H1 (cell line): ENCODE data around the gene STX16. TPM values are rescaled to one million over a fixed set of nuclear protein-coding genes. Genes with fewer than 3 reads are reported as not detected.

Experiments
- CTCF ChIA-PET: fragments of 300-600 bp; sonication (Branson Sonifier 250); formaldehyde crosslinking; loops from one replicate; lab custom pipeline; 2021; ENCODE audit not compliant: partially characterized antibody; lab: Charles Lee
- POLR2A ChIA-PET: fragments of 300-600 bp; sonication (Branson Sonifier 250); formaldehyde crosslinking; loops from one replicate; lab custom pipeline; 2021; ENCODE audit warnings: inconsistent platforms; ENCODE audit not compliant: partially characterized antibody; lab: Charles Lee
- DNase-seq, 2 experiments: peaks; one replicate each; pipeline versions ENCODE4 v3.0.0 to v3.0.0-alpha.2; 2010 to 2022; ENCODE audit warnings: low spot score in 2 of 2, low read depth in 1 of 2, mixed read lengths in 1 of 2
- FAIRE-seq: peaks from 2 replicates; lab custom pipeline; 2011; peaks lifted over from hg19 to GRCh38; lab: Jason Lieb, UNC
- H2AFZ ChIP-seq: 2 replicates; pipeline ENCODE4 v1.8.1; 2012; ENCODE audit warnings: low read length, inconsistent platforms
- H2AK5ac ChIP-seq: 2 replicates; pipeline ENCODE4 v1.6.1; 2013; ENCODE audit warnings: low read depth, low read length
- H2BK120ac ChIP-seq: replicated peaks from 2 replicates; pipeline ENCODE3; 2013; ENCODE audit warnings: low read depth, low read length, inconsistent platforms
- H2BK12ac ChIP-seq: 2 replicates; pipeline ENCODE4 v1.6.1; 2013; ENCODE audit warnings: low read depth, low read length
- H2BK15ac ChIP-seq: 2 replicates; pipeline ENCODE4 v1.6.1; 2013; ENCODE audit warnings: low read length
- H2BK20ac ChIP-seq: 2 replicates; pipeline ENCODE4 v1.6.1; 2013; ENCODE audit warnings: low read length
- H2BK5ac ChIP-seq: 2 replicates; pipeline ENCODE4 v1.6.1; 2013; ENCODE audit warnings: low read depth, low read length
- H3K14ac ChIP-seq: 2 replicates; pipeline ENCODE4 v1.6.1; 2013; ENCODE audit warnings: inconsistent platforms; ENCODE audit not compliant: insufficient read length
- H3K18ac ChIP-seq: 2 replicates; pipeline ENCODE4 v1.6.1; 2013; ENCODE audit warnings: low read length; ENCODE audit errors: extremely low read depth
- H3K23ac ChIP-seq: 2 replicates; pipeline ENCODE4 v1.6.1; 2013; ENCODE audit warnings: inconsistent platforms; ENCODE audit not compliant: insufficient read length
- H3K23me2 ChIP-seq: 2 replicates; pipeline ENCODE4 v1.6.1; 2013; ENCODE audit warnings: low read depth, low read length
- H3K27ac ChIP-seq: 2 replicates; pipeline ENCODE4 v1.6.1; 2011; ENCODE audit warnings: low read depth, low read length, inconsistent platforms
- H3K27me3 ChIP-seq, 4 experiments: replicated peaks in 1 of 4; 1 replicate in 1 of 4; 2 replicates in 3 of 4; pipeline versions ENCODE4 v1.6.1 to v1.8.1; 2011 to 2013; ENCODE audit warnings: low read length in 3 of 4, mild to moderate bottlenecking in 3 of 4, inconsistent platforms in 2 of 4, mixed read lengths in 2 of 4, moderate library complexity in 1 of 4; ENCODE audit not compliant: control insufficient read depth in 3 of 4, insufficient read depth in 3 of 4; ENCODE audit errors: extremely low read depth in 1 of 4
- H3K36me3 ChIP-seq, 4 experiments: 2 replicates each; pipeline versions ENCODE4 v1.6.1 to v1.8.1; 2011 to 2013; ENCODE audit warnings: mild to moderate bottlenecking in 4 of 4, low read length in 3 of 4, moderate library complexity in 2 of 4, control low read depth in 1 of 4, inconsistent platforms in 1 of 4; ENCODE audit not compliant: insufficient read depth in 4 of 4, control insufficient read depth in 2 of 4
- H3K4ac ChIP-seq: replicated peaks from 2 replicates; pipeline ENCODE3; 2013; ENCODE audit warnings: low read length, low read depth, mixed read lengths, inconsistent platforms; ENCODE audit not compliant: insufficient read length
- H3K4me1 ChIP-seq, 4 experiments: replicated peaks in 1 of 4; 1 replicate in 1 of 4; 2 replicates in 3 of 4; pipeline versions ENCODE4 v1.6.1 to v1.8.1; 2011 to 2013; ENCODE audit warnings: low read length in 3 of 4, inconsistent platforms in 2 of 4, mixed read lengths in 1 of 4; ENCODE audit not compliant: insufficient read depth in 4 of 4, control insufficient read depth in 3 of 4
- H3K4me2 ChIP-seq, 2 experiments: 2 replicates each; pipeline versions ENCODE4 v1.6.1 to v1.8.1; 2011 to 2013; ENCODE audit warnings: low read depth in 2 of 2, low read length in 2 of 2, control low read depth in 1 of 2, inconsistent platforms in 1 of 2, mild to moderate bottlenecking in 1 of 2; ENCODE audit not compliant: insufficient read depth in 1 of 2
- H3K4me3 ChIP-seq, 4 experiments: fragments of 200-600, 300-600 bp in 1 of 4; sonication (generic), shearing (Covaris generic), sonication (Bioruptor Twin) in 1 of 4; 2 replicates each; pipeline versions ENCODE4 v1.5.1 to v1.8.1; 2011 to 2016; ENCODE audit warnings: low read length in 4 of 4, low read depth in 3 of 4, control low read depth in 2 of 4, inconsistent platforms in 2 of 4, mild to moderate bottlenecking in 2 of 4, mixed read lengths in 1 of 4, moderate library complexity in 1 of 4; ENCODE audit not compliant: insufficient read depth in 2 of 4; ENCODE audit errors: extremely low read depth in 1 of 4
- H3K56ac ChIP-seq: replicated peaks from 2 replicates; pipeline ENCODE3; 2013; ENCODE audit warnings: low read depth, mild to moderate bottlenecking, mixed read lengths, low read length, inconsistent platforms; ENCODE audit not compliant: insufficient read length
- H3K79me1 ChIP-seq: 2 replicates; pipeline ENCODE4 v1.6.1; 2013; ENCODE audit warnings: low read depth, low read length, control low read depth
- H3K79me2 ChIP-seq, 2 experiments: 2 replicates each; pipeline versions ENCODE4 v1.6.1 to v1.8.1; 2012 to 2013; ENCODE audit warnings: low read length in 2 of 2, mild to moderate bottlenecking in 2 of 2, inconsistent platforms in 1 of 2; ENCODE audit not compliant: insufficient read depth in 2 of 2, control insufficient read depth in 1 of 2
- H3K9ac ChIP-seq, 4 experiments: replicated peaks in 1 of 4; 1 replicate in 1 of 4; 2 replicates in 3 of 4; pipeline versions ENCODE4 v1.6.1 to v1.8.1; 2011 to 2013; ENCODE audit warnings: low read depth in 3 of 4, low read length in 3 of 4, control low read depth in 2 of 4, mild to moderate bottlenecking in 2 of 4, moderate library complexity in 2 of 4, inconsistent platforms in 1 of 4; ENCODE audit errors: extremely low read depth in 1 of 4
- H3K9me3 ChIP-seq, 2 experiments: 2 replicates each; pipeline versions ENCODE4 v1.6.1 to v1.8.1; 2012 to 2013; ENCODE audit warnings: mild to moderate bottlenecking in 2 of 2, moderate library complexity in 2 of 2, control low read depth in 1 of 2, inconsistent platforms in 1 of 2, low read depth in 1 of 2, low read length in 1 of 2, mixed read lengths in 1 of 2; ENCODE audit not compliant: insufficient read depth in 2 of 2
- H4K20me1 ChIP-seq, 2 experiments: replicated peaks in 1 of 2; 2 replicates each; pipeline versions ENCODE3 to v1.8.1; 2011 to 2013; ENCODE audit warnings: inconsistent platforms in 2 of 2, low read length in 2 of 2, mild to moderate bottlenecking in 1 of 2; ENCODE audit not compliant: insufficient read depth in 2 of 2, control insufficient read depth in 1 of 2
- H4K5ac ChIP-seq: 2 replicates; pipeline ENCODE4 v1.6.1; 2013; ENCODE audit warnings: low read length, low read depth, mixed read lengths, inconsistent platforms; ENCODE audit not compliant: insufficient read length
- H4K8ac ChIP-seq: 2 replicates; pipeline ENCODE4 v1.8.0; 2013; ENCODE audit warnings: mild to moderate bottlenecking, moderate library complexity, low read length, inconsistent platforms; ENCODE audit not compliant: insufficient read depth; ENCODE audit errors: extremely low read depth
- H4K91ac ChIP-seq: replicated peaks from 2 replicates; pipeline ENCODE3; 2013; ENCODE audit warnings: low read length, mixed read lengths, inconsistent platforms; ENCODE audit not compliant: insufficient read length
- BRCA1 ChIP-seq: IDR thresholded peaks from 2 replicates; pipeline ENCODE4 v1.6.1; 2012; ENCODE audit warnings: low read depth, low read length, improper control_type of control experiment
- GABPA ChIP-seq: IDR thresholded peaks from 2 replicates; pipeline ENCODE4 v1.6.1; 2011; ENCODE audit warnings: mild to moderate bottlenecking, low read length, moderate library complexity, borderline replicate concordance; ENCODE audit not compliant: insufficient read depth
- KDM5A ChIP-seq: fragments of 200-600 bp; IDR thresholded peaks from 2 replicates; pipeline ENCODE4 v1.7.1; 2012; ENCODE audit warnings: mild to moderate bottlenecking, low read length, inconsistent platforms, mixed read lengths
- MAX ChIP-seq: IDR thresholded peaks from 2 replicates; pipeline ENCODE4 v1.6.1; 2012; ENCODE audit warnings: inconsistent platforms
- POLR2A ChIP-seq, 2 experiments: IDR thresholded peaks; 1 replicate in 1 of 2; 2 replicates in 1 of 2; pipeline ENCODE4 v1.6.1; 2011; ENCODE audit warnings: low read depth in 2 of 2, low read length in 2 of 2, mild to moderate bottlenecking in 2 of 2; ENCODE audit errors: control extremely low read depth in 1 of 2
- RFX5 ChIP-seq: IDR thresholded peaks from 2 replicates; pipeline ENCODE4 v1.6.1; 2011; ENCODE audit warnings: low read depth, low read length, improper control_type of control experiment, borderline replicate concordance
- SIRT6 ChIP-seq: IDR thresholded peaks from one replicate; pipeline ENCODE4 v1.7.1; 2012; ENCODE audit warnings: low read length, inconsistent platforms
- SP1 ChIP-seq: IDR thresholded peaks from 2 replicates; pipeline ENCODE4 v1.6.1; 2011; ENCODE audit warnings: low read depth, low read length
- SP4 ChIP-seq: IDR thresholded peaks from 2 replicates; pipeline ENCODE4 v1.6.1; 2012; ENCODE audit warnings: low read length, inconsistent platforms
- SUZ12 ChIP-seq: fragments of 200-600 bp; sonication (generic); IDR thresholded peaks from 2 replicates; pipeline ENCODE4 v1.6.1; 2012; ENCODE audit warnings: mild to moderate bottlenecking, inconsistent platforms, low read length, moderate library complexity, mixed read lengths
- TAF7 ChIP-seq: optimal IDR thresholded peaks from 2 replicates; pipeline ENCODE3; 2011; ENCODE audit warnings: low read depth, mild to moderate bottlenecking, inconsistent platforms, low read length, moderate library complexity, borderline replicate concordance
- TBP ChIP-seq: IDR thresholded peaks from 2 replicates; pipeline ENCODE4 v1.6.1; 2011; ENCODE audit warnings: low read depth, low read length, improper control_type of control experiment
- WGBS, 2 experiments: shearing (Covaris generic) in 1 of 2; methylation state at CpG; one replicate each; pipeline versions ENCODE4 v1.1.6 to v1.1.7; 2013 to 2015; ENCODE audit warnings: low lambda C conversion rate in 2 of 2, mixed read lengths in 2 of 2, inconsistent platforms in 1 of 2, low coverage in 1 of 2, missing lambda C conversion rate in 1 of 2; ENCODE audit not compliant: insufficient replicate concordance in 2 of 2, insufficient coverage in 1 of 2, insufficient read length in 1 of 2; ENCODE audit errors: extremely low coverage in 1 of 2, missing lambda C conversion rate in 1 of 2; 5-methylcytosine and 5-hydroxymethylcytosine counted together
- polyA plus RNA-seq, 7 experiments: library from polyadenylated mRNA; depleted of rRNA in 3 of 7; stranded (reverse) in 5 of 7; unstranded in 2 of 7; fragments of >200 nt in 5 of 7; fragments of 200-250 nt in 2 of 7; gene quantifications; 1 replicate in 5 of 7; 2 replicates in 1 of 7; 4 replicates in 1 of 7; pipeline versions ENCODE4 v1.2.1 to v1.2.3, GENCODE V29; 2011 to 2013; ENCODE audit warnings: missing spikeins in 2 of 7, mixed read lengths in 2 of 7
- total RNA-seq: library from RNA; stranded (reverse); fragmentation: NEBNext Ultra II Directional; extraction: Animal tissue kit (Norgen Biotek cat#: 25700); gene quantifications from 2 replicates; pipeline ENCODE4 v1.2.1, GENCODE V29; 2021

STX16 gene
- total and polyA plus RNA-seq, 2 of the 8 experiments (the other 6 are each of a cell fraction or from before 2014, with no cell fraction given) = 45.2 to 61.6 TPM

DNA sequence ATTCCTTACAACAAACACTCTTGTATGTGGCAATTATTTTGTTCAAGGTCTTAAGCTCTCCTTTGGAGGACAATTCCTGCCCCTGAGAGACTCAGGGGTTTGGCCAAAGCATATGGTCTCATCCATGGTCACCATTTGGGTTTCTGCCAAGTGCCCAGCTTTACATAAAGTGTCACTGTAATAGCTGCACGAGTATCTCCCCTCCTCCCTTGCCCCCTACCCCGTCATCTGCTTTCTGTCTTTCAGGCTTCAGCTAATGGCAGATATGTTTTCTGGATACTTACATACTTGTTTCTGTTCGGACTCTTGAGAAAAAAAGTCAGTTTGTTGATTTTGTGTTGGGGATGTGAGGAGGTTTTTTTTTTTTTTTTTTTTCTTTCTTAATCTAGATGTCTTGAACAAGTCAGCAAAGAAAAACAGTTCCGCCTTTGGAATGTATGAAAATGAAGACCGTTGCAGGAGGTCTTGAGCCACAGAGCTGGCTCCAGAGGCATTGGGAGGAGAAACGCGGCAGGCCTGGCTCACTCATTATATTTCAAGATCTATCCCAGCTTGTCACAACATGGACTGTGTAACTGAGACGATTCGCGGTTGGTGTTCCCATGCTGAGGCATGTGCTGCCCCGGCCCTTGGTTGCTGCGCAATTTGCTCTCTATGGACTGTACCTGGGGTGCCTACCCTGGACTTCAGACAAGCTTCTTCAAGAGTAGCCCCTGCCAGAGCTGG, 32.6 kb upstream of the STX16 start:
- peak overlapping the region; percentile 92 for H4K91ac ChIP-seq
- peak overlapping the region; percentile 68 for H2BK120ac ChIP-seq
- peaks cover 0 to 9% (median 5%) of the 10 kb centered on the region in 4 experiments; a peak in 5 of 7 replicates for H3K4me1 ChIP-seq
- H3K36me3 ChIP-seq = no peaks in the 10 kb centered on the region; a peak in 1 of 8 replicates
- H3K14ac ChIP-seq = no peak overlapping the region
- no peak for DNase-seq
- peaks cover 0 to 13% (median 7%) of the 10 kb centered on the region in 4 experiments; a peak in 4 of 7 replicates for H3K27me3 ChIP-seq
- 95% methylated on average over 12 of the region's 12 CpGs; no CpG with 5 or more reads in 1 of the 2 experiments for WGBS, 2 experiments
- peak overlapping the region; percentile 86 for H4K8ac ChIP-seq
- no peaks in the 10 kb centered on the region for H4K20me1 ChIP-seq
- H3K23ac ChIP-seq = no peak overlapping the region
- H3K4me2 ChIP-seq = no peak overlapping the region
- FAIRE-seq = no peak
- peaks cover 5% of the 10 kb centered on the region for H3K23me2 ChIP-seq
- peak overlapping the region; percentile 91 for H2BK20ac ChIP-seq
- ChIA-PET POLR2A (interaction anchor here (0.6 to 4.5 kb wide), 23 partner anchors 8 to 251 kb away, joined by 3 to 26 read pairs (median 3); partner anchors contain the start of genes APCDD1L, GNAS and STX16), CTCF (interaction anchor here (0.7 to 2.5 kb wide), 6 partner anchors 7 to 137 kb away, joined by 3 to 12 read pairs (median 4); partner anchors contain the start of gene STX16)
- no peak overlapping the region for H2BK15ac ChIP-seq
- H3K18ac ChIP-seq = peak overlapping the region; percentile 89; the same call in 1 of the 2 replicates
- no peak overlapping the region for H3K56ac ChIP-seq
- peak overlapping the region; percentile 55; the same call in 1 of the 2 replicates for H2AK5ac ChIP-seq
- no peak overlapping the region for H3K4me3 ChIP-seq
- H3K9ac ChIP-seq = no peak overlapping the region
- no peaks in the 10 kb centered on the region for H3K79me1 ChIP-seq
- no peaks in the 10 kb centered on the region for H3K79me2 ChIP-seq
- peak overlapping the region; percentile 92 for H2BK12ac ChIP-seq
- H2BK5ac ChIP-seq = peak overlapping the region; percentile 82; the same call in 1 of the 2 replicates
- H3K27ac ChIP-seq = no peak overlapping the region
- 0 out of 2 replicates have a peak overlapping the region, but pooled peaks have one; percentile 16 for H2AFZ ChIP-seq
- H3K4ac ChIP-seq = peak overlapping the region; percentile 48
- peaks cover 14% of the 10 kb centered on the region in 2 experiments for H3K9me3 ChIP-seq
- no peak overlapping the region for H4K5ac ChIP-seq
- TF ChIP-seq GABPA (no peak), RFX5 (no peak), SIRT6 (no peak), MAX (no peak), TBP (no peak), SP1 (no peak), KDM5A (no peak), SP4 (no peak), BRCA1 (no peak), POLR2A (IDR thresholded peaks at IDR 0.05; ENCODE audit: control extremely low read depth in 1 of 2, low read depth in 2 of 2, low read length in 2 of 2) (no peak), TAF7 (no peak), SUZ12 (no peak)
